Left colon (tissue), 2 donors: ENCODE data around the gene CARMIL1. TPM values are rescaled to one million over a fixed set of nuclear protein-coding genes. Genes with fewer than 3 reads are reported as not detected.

Source experiments
- ATAC-seq: fragments of 200-7000 bp; cut with Tn5 transposase; one replicate; pipeline ENCODE4 v1.9.1; 2020; ENCODE audit warnings: mild to moderate bottlenecking, moderate library complexity
- DNase-seq, 2 donors: peaks; one replicate each; pipeline ENCODE4 v3.0.0-alpha.2; 2020
- intact Hi-C, 2 donors: fragments of 100-400 bp; cut with DNase I in 1 of 2; cut with micrococcal nuclease in 1 of 2; formaldehyde crosslinking; loops; one replicate each; pipeline versions ENCODE4 v1.11.2 to v1.14.0; 2022; cut with DNase I, micrococcal nuclease
- total RNA-seq, 2 donors: library from RNA; stranded (reverse); fragmentation: NEBNext Ultra II Directional; extraction: Animal tissue kit (Norgen Biotek cat#: 25700); gene quantifications; one replicate each; pipeline ENCODE4 v1.2.1, GENCODE V29; 2021
- donor health status: DM: no; HTN: no; CAD: no.
- donor health status: DM: yes; HTN: yes; CAD: no.

CARMIL1 gene
- total RNA-seq, 2 donors from 2014 or later = 56.3 to 58.7 TPM

GRCh38 chr6:25473447-25473846, 194.3 kb downstream of the CARMIL1 start:
- ATAC-seq = peak; percentile 96
- no peak for DNase-seq
- intact Hi-C loops = no loop called here

- intact Hi-C loops = no loop called here
- ATAC-seq (no peak), DNase-seq (no peak)
Measured at GRCh38 chr6:25476126-25476525, 197.0 kb downstream of the CARMIL1 start.

- intact Hi-C loops = no loop called here
- no peak for DNase-seq
- ATAC-seq = no peak
Measured at GRCh38 chr6:25477006-25477590, 197.9 kb downstream of the CARMIL1 start.

- intact Hi-C loops = no loop called here
- DNase-seq (no peak), ATAC-seq (no peak)
Measured at GRCh38 chr6:25478973-25479372, 199.8 kb downstream of the CARMIL1 start.

GRCh38 chr6:25481267-25481666, 202.1 kb downstream of the CARMIL1 start:
- DNase-seq = no peak
- no peak for ATAC-seq
- intact Hi-C loops = no loop called here

- ATAC-seq = no peak
- DNase-seq = no peak
Measured at GRCh38 chr6:25482996-25483395, 203.8 kb downstream of the CARMIL1 start.

GRCh38 chr6:25483943-25484342, 204.8 kb downstream of the CARMIL1 start:
- intact Hi-C loops = no loop called here
- no peak for ATAC-seq
- no peak for DNase-seq

More at GRCh38 chr6:25482996-25483395, 203.8 kb downstream of the CARMIL1 start:
- intact Hi-C loops = no loop called here

GRCh38 chr6:25484900-25485299, 205.7 kb downstream of the CARMIL1 start:
- DNase-seq = no peak
- intact Hi-C loops = no loop called here
- ATAC-seq = no peak

GRCh38 chr6:25485821-25486534, 206.8 kb downstream of the CARMIL1 start:
- ATAC-seq (no peak), DNase-seq (no peak)
- intact Hi-C loops = no loop called here

GRCh38 chr6:25486550-25486949, 207.4 kb downstream of the CARMIL1 start:
- intact Hi-C loops = no loop called here
- ATAC-seq (no peak), DNase-seq (no peak)

GRCh38 chr6:25487012-25487411, 207.8 kb downstream of the CARMIL1 start:
- ATAC-seq (no peak), DNase-seq (no peak)
- intact Hi-C loops = no loop called here

GRCh38 chr6:25488156-25488555, 209.0 kb downstream of the CARMIL1 start:
- intact Hi-C loops = no loop called here
- DNase-seq (no peak), ATAC-seq (no peak)

- DNase-seq = no peak
- no peak for ATAC-seq
- intact Hi-C loops = no loop called here
Measured at GRCh38 chr6:25489399-25489798, 210.2 kb downstream of the CARMIL1 start.

GRCh38 chr6:25490018-25490801, 211.0 kb downstream of the CARMIL1 start:
- peak; percentile 98 for ATAC-seq
- peak; percentile 71 to 80 for DNase-seq
- intact Hi-C loops = loop anchor here in 1 of 2 donors (2.0 kb wide), 1 partner anchor 225 kb away; no protein-coding TSS in a partner anchor

GRCh38 chr6:25492951-25493350, 213.8 kb downstream of the CARMIL1 start:
- DNase-seq = no peak
- intact Hi-C loops = no loop called here
- no peak for ATAC-seq

- ATAC-seq = no peak
- intact Hi-C loops = no loop called here
Measured at GRCh38 chr6:25494469-25494868, 215.3 kb downstream of the CARMIL1 start.

GRCh38 chr6:25497383-25498040, 218.3 kb downstream of the CARMIL1 start:
- intact Hi-C loops = no loop called here
- ATAC-seq = no peak
- DNase-seq = no peak

More at GRCh38 chr6:25494469-25494868, 215.3 kb downstream of the CARMIL1 start:
- DNase-seq = no peak

GRCh38 chr6:25498505-25498904, 219.3 kb downstream of the CARMIL1 start:
- ATAC-seq (no peak), DNase-seq (no peak)
- intact Hi-C loops = no loop called here

GRCh38 chr6:25499615-25500235, 220.6 kb downstream of the CARMIL1 start:
- ATAC-seq (no peak), DNase-seq (no peak)
- intact Hi-C loops = no loop called here
